Hepatocyte (in vitro differentiated cells): Measurements from ENCODE around the gene RNF121.

ENCODE experiments used
- EZH2 ChIP-seq: fragments of 200-600 bp; sonication (generic); IDR thresholded peaks from 2 replicates; pipeline ENCODE4 v1.6.1; 2016; ENCODE audit warnings: antibody characterized with exemption, mild to moderate bottlenecking, borderline replicate concordance
- TF ChIP-seq, protein P1 (sequence below): fragments of 200-600 bp; sonication (generic); IDR thresholded peaks from 2 replicates; pipeline ENCODE4 v1.5.1; 2016; ENCODE audit warnings: antibody characterized with exemption, mild to moderate bottlenecking; ENCODE audit not compliant: poor library complexity

GRCh38 chr11:71996517-71996916 is 67.7 kb downstream of the RNF121 start:
- TF ChIP-seq, protein P1, sequence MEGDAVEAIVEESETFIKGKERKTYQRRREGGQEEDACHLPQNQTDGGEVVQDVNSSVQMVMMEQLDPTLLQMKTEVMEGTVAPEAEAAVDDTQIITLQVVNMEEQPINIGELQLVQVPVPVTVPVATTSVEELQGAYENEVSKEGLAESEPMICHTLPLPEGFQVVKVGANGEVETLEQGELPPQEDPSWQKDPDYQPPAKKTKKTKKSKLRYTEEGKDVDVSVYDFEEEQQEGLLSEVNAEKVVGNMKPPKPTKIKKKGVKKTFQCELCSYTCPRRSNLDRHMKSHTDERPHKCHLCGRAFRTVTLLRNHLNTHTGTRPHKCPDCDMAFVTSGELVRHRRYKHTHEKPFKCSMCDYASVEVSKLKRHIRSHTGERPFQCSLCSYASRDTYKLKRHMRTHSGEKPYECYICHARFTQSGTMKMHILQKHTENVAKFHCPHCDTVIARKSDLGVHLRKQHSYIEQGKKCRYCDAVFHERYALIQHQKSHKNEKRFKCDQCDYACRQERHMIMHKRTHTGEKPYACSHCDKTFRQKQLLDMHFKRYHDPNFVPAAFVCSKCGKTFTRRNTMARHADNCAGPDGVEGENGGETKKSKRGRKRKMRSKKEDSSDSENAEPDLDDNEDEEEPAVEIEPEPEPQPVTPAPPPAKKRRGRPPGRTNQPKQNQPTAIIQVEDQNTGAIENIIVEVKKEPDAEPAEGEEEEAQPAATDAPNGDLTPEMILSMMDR = no peak
- no peak for TF ChIP-seq EZH2
